Ishikawa (cell line): ENCODE measurements around the gene ZNF267.

Experiments used
- CEBPB ChIP-seq: IDR thresholded peaks from 2 replicates; pipeline ENCODE4 v1.6.1; 2012
- CREB1 ChIP-seq: IDR thresholded peaks from 2 replicates; pipeline ENCODE4 v1.6.1; 2012; ENCODE audit warnings: low read depth
- EGR1 ChIP-seq: IDR thresholded peaks from 2 replicates; pipeline ENCODE4 v1.6.1; 2012
- EP300 ChIP-seq: IDR thresholded peaks from 2 replicates; pipeline ENCODE4 v1.6.1; 2012; ENCODE audit warnings: borderline replicate concordance
- NFIC ChIP-seq: IDR thresholded peaks from 2 replicates; pipeline ENCODE4 v1.6.1; 2012
- RAD21 ChIP-seq: IDR thresholded peaks from 2 replicates; pipeline ENCODE4 v1.6.1; 2012; ENCODE audit warnings: low read depth
- TAF1 ChIP-seq: IDR thresholded peaks from 2 replicates; pipeline ENCODE4 v1.6.1; 2012; ENCODE audit warnings: low read depth, mild to moderate bottlenecking
- TCF12 ChIP-seq: IDR thresholded peaks from 2 replicates; pipeline ENCODE4 v1.6.1; 2012; ENCODE audit warnings: low read depth
- TEAD4 ChIP-seq: IDR thresholded peaks from 2 replicates; pipeline ENCODE4 v1.6.1; 2012
- YY1 ChIP-seq: IDR thresholded peaks from 2 replicates; pipeline ENCODE4 v1.6.1; 2012; ENCODE audit warnings: low read depth
- ZBTB7A ChIP-seq: IDR thresholded peaks from 2 replicates; pipeline ENCODE4 v1.6.1; 2012; ENCODE audit warnings: low read depth
- TF ChIP-seq, protein P1 (sequence below): IDR thresholded peaks from 2 replicates; pipeline ENCODE4 v1.6.1; 2012
- TF ChIP-seq, protein P2 (sequence below): IDR thresholded peaks from 2 replicates; pipeline ENCODE4 v1.6.1; 2012; ENCODE audit warnings: low read depth, mild to moderate bottlenecking
- TF ChIP-seq, protein P3 (sequence below): IDR thresholded peaks from 2 replicates; pipeline ENCODE4 v1.6.1; 2012

GRCh38 chr16:31913668-31914067 is 40.1 kb downstream of the ZNF267 start:
- no peak for TF ChIP-seq EGR1
- TF ChIP-seq, protein P1, sequence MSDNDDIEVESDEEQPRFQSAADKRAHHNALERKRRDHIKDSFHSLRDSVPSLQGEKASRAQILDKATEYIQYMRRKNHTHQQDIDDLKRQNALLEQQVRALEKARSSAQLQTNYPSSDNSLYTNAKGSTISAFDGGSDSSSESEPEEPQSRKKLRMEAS, result no peak
- no peak for TF ChIP-seq YY1
- TF ChIP-seq RAD21, result no peak
- no peak for TF ChIP-seq TCF12
- TF ChIP-seq, protein P2, sequence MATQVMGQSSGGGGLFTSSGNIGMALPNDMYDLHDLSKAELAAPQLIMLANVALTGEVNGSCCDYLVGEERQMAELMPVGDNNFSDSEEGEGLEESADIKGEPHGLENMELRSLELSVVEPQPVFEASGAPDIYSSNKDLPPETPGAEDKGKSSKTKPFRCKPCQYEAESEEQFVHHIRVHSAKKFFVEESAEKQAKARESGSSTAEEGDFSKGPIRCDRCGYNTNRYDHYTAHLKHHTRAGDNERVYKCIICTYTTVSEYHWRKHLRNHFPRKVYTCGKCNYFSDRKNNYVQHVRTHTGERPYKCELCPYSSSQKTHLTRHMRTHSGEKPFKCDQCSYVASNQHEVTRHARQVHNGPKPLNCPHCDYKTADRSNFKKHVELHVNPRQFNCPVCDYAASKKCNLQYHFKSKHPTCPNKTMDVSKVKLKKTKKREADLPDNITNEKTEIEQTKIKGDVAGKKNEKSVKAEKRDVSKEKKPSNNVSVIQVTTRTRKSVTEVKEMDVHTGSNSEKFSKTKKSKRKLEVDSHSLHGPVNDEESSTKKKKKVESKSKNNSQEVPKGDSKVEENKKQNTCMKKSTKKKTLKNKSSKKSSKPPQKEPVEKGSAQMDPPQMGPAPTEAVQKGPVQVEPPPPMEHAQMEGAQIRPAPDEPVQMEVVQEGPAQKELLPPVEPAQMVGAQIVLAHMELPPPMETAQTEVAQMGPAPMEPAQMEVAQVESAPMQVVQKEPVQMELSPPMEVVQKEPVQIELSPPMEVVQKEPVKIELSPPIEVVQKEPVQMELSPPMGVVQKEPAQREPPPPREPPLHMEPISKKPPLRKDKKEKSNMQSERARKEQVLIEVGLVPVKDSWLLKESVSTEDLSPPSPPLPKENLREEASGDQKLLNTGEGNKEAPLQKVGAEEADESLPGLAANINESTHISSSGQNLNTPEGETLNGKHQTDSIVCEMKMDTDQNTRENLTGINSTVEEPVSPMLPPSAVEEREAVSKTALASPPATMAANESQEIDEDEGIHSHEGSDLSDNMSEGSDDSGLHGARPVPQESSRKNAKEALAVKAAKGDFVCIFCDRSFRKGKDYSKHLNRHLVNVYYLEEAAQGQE, result no peak
- no peak for TF ChIP-seq ZBTB7A
- TF ChIP-seq EP300, result no peak
- TF ChIP-seq TAF1, result no peak
- no peak for TF ChIP-seq CEBPB
- TF ChIP-seq NFIC, result no peak
- TF ChIP-seq TEAD4, result no peak
- TF ChIP-seq, protein P3, sequence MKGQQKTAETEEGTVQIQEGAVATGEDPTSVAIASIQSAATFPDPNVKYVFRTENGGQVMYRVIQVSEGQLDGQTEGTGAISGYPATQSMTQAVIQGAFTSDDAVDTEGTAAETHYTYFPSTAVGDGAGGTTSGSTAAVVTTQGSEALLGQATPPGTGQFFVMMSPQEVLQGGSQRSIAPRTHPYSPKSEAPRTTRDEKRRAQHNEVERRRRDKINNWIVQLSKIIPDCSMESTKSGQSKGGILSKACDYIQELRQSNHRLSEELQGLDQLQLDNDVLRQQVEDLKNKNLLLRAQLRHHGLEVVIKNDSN, result no peak
- no peak for TF ChIP-seq CREB1
